HG03558 (cell line): ENCODE data around the gene FZD10.

Experiments
- ATAC-seq: cut with Tn5 transposase; IDR thresholded peaks from one replicate; pipeline ENCODE4 v1.9.1; 2021; ENCODE audit warnings: moderate number of reproducible peaks; ENCODE audit not compliant: unreplicated experiment; ENCODE audit errors: extremely low read depth

The FZD10 gene

DNA sequence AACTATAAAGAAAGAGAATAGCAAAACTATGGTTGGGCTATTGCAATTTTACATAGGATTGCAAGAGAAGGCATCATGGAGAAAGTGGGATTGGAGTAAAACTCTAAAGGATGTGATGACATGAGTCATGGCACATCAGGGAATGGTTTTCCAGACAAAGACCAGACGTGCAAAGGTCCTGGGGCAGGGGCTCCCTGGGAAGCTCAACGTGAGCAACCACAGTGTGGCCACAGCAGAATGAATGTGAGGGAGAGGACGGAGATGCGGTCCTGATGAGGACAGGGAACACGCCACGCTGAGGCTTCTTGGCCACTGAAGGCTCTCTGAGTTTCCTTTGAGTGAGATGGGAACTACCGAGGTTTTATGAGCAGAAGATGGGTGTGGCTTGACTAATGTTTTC is 38.2 kb downstream of the FZD10 start:
- no peak for ATAC-seq

DNA sequence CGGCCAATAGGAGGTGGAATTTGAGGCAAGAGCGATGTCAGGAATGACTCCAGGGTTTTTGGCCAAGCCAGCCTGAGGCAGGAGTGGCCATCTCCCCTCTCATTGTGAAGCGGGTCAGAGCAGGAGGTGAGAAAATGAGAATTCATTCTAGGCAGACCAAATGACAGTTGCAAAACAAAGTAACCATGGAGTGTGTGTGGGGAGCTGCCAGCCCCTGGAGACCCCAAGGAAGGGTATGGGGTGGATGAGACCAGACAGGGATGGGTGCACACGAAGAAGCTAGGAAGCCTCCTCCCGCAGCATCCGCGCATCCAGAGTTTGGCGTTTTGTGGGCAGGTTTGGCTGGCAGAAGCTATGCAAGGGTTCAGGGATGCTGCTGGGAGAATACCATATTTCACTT is 38.8 kb downstream of the FZD10 start:
- ATAC-seq: no peak

DNA sequence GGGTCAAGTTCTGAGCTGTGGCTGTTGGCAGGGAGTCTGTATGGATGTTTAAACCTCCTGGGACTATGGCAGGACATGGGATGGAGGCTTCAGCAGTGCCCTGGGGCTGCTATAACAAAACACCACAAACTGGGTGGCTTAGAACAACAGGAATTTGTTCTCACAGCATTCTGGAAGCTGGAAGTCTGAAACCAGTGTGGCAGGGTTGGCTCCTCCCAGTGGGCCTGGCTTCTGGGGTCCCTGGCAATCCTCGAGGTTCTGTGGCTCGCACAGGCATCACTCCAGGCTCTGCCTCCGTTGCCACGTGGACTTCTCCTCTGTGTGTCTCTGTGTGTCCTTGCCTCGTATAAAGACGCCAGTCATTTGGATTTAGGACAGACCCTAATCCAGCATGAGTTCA is 39.9 kb downstream of the FZD10 start:
- ATAC-seq: no peak

DNA sequence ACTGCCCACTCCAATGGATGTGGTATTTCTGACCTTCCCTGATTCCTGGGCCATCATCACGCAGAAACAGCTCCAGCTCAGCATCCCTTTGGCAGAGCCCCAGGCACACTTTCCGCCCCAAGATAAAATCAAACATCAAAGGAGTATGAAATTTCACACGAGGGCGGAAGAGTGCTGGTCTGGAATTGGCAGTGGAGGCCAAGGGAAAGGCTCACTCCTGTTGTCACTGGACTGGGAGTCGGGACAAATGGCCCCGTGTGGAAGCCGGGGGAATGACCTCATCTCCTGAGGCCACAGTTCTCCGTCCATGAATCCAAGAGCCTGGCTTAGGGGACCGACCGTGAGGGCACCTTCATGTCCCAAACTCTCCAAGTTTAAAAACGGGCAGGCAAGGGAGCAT is 40.9 kb downstream of the FZD10 start:
- ATAC-seq: no peak

DNA sequence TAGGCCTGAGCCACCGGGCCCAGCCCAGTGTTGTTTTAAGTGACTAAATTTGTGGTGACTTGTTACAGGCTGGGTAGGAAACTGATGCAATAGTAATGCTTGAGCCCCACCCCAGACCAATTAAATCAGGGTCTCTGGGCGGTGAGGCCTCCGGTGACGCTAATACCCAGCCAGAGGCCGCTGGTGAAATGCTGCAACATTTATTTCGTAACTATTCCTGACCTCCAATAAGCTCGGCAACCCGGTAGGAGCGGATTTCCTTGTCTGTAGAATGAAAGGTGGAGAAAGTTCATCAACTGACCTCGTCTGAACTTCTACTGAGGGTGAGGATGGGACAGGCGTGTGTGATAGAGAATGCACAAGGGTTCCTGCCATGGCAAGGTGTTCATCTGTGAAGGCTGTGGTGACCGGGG is 42.3 kb downstream of the FZD10 start:
- ATAC-seq: no peak

DNA sequence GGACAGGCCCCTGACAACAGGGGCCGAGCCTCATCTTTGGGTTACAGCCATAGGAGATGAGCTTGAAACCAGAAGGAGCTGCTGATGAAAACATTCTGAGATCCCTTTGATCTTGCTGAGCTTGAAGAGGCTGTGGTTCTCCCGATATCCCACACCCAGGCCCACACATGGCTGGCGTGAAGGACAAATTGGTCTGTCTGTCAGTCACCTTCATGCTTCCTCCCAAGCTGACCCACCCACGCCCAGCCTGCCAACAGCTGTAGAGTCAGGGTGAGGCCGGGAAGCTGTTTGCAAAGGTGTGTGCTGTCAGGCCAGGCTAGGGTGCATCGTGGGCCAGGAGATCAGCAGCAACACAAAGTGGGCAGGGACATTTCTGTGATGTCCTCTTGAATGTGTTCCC is 43.2 kb downstream of the FZD10 start:
- ATAC-seq: no peak

DNA sequence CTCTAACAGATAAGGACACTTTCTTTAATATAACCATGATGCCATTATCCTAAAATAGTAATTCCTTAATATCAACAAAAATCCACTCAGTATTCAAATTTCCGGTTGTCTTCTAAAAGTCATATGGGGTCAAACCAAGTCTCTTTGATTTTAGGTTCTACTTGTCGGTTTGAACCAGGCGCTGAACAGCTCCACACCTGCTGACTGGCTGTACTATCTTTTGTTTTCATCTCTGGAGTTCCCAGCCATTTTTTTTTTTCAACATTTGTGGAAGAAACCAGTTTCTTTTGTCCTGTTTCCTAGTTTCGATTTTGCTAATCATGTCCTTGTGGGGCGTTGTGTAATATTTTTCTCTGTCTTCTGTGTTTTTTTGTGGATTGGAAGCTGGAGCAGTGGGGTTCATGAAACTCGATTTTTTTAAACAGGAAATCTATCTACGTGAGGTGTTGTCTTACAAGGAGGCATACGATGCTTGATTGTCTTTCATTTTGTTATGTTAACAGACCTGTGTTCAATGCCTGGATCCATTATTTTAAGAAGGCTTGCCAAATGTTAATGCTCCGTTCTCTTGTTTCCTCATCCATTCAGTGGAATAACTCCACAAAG is 50.2 kb downstream of the FZD10 start:
- no peak for ATAC-seq

DNA sequence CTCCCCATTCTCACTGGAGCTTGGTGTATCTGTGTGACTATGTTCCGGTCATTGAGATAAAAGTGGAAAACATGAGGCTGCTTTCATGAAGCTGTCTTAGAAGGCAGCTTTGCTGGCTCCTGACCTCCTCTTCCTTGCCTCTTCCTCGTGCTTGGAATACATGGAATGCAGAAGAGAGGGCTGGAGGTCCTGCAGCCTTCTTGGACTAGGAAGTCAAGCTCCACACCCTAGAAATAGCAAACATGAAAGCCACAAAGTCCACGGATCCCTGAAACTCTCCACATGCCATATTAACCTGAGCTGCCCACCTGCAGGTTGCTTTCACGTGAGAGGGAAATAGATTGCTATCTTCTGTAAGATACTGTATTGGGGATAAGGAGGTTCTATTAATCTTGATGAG is 51.0 kb downstream of the FZD10 start:
- no peak for ATAC-seq

DNA sequence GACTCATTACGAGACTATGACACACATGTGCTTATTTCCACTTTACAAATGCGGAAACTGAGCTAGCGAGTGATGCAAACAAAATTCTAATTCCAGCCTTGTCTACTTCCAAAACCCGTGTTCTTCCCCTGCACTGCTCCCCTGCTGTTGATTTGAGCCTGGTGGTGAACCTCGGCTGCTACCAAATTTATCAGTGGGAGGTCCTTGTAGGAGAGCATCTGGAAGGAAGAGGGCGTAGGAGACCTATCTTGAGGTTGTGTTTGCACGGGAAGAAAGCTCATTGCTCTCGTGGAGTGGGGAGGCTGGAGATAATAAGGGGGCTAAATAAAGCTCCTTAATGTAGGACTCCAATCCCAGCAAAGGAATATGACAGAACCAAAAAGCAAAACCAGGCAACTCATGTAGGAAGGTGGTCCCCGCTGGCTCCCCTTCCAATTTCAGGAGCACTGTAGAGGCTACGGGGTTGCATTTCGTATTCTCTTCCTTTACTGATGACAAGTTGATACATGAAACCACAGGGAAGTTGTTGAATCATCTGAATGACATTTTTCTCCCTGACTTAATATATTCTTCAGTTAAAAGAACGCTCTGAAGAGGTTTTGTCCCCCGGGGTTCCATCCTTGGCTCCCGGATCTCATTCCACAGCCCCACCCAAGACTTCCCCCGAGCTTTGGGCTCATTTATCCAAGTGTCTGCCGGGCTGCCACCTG is 52.6 kb downstream of the FZD10 start:
- ATAC-seq: no peak
